HG03066 (cell line): ENCODE data around the gene KIR2DL1.
"Not testable (repeated sequence)": the region's sequence is repeated elsewhere in the genome, so short reads cannot be mapped to it uniquely, and the experiment has no call there.

ENCODE experiments used
- ATAC-seq: cut with Tn5 transposase; IDR thresholded peaks from one replicate; pipeline ENCODE4 v1.9.1; 2021; ENCODE audit warnings: low read depth; ENCODE audit not compliant: unreplicated experiment

The KIR2DL1 gene

DNA sequence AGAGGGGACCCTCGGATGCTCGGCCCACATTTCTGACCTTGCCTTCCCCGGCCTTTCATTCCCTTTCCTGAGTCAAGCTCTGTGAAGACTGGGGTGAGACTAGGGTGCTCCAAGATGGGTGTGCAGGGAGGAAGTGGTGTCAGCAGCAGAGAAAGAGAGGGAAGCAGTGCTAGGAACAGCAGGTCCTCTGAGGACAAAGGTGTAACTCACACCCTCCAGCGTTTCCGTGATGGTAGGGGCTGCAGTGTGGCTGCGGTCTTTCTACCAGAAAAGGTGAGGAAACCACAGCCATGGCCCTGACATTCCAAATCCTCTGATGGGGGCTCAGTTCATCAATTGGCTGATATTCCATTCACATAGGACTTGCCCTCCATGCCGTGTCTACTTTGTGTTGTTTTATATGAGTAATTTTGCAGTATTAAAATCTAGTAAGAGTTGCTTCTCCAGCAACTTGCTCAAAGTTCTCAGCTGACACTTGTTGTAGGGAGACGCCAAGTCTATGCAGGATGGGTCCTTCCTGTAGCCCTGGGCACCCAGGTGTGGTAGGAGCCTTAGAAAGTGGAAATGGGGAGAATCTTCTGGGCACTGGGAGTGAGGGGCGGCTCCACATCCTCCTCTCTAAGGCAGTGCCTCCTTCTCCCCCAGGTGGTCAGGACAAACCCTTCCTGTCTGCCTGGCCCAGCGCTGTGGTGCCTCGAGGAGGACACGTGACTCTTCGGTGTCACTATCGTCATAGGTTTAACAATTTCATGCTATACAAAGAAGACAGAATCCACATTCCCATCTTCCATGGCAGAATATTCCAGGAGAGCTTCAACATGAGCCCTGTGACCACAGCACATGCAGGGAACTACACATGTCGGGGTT is 48.3 kb downstream of the KIR2DL1 start:
- no peak for ATAC-seq

- not testable (repeated sequence) for ATAC-seq
Observed at GRCh38 chr19:54824416-54824815, 54.8 kb downstream of the KIR2DL1 start.

GRCh38 chr19:54825326-54825725 is 55.7 kb downstream of the KIR2DL1 start:
- ATAC-seq: not testable (repeated sequence)

DNA sequence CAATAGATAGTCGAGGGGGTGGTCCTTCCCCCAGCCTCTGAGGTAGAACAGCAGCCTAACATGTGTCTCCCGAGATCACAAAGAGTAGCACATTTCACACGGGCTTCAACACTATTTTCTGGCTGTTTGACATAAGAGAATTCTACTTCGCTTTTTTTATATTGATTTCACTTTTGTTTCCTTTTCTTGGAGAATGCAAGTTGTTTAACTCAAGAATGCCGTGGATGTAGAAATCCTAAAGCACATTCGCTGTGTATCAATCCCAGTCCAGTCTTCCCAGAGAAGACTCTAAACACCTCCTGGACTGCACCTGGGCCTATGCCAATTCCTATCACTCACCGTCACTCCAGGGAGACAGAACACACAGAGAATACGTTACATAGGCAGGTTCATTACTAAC is 58.5 kb downstream of the KIR2DL1 start:
- not testable (repeated sequence) for ATAC-seq

DNA sequence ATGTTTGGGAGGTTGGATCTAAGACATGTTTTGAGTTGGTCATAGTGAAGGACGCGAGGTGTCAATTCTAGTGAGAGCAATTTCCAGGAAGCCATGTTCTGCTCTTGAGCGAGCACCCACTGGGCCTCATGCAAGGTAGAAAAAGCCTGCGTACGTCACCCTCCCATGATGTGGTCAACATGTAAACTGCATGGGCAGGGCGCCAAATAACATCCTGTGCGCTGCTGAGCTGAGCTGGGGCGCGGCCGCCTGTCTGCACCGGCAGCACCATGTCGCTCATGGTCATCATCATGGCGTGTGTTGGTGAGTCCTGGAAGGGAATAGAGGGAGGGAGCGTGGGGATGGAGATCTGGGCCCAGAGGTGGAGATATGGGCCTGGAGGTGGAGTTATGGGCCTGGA is 62.9 kb downstream of the KIR2DL1 start, which contains the start of gene KIR2DS4:
TSS of gene KIR2DS4 (plus strand) at position 181 of the 400 bp plus-strand sequence.
- ATAC-seq: not testable (repeated sequence)
